Measurements from ENCODE around the gene NDUFAF2.

The NDUFAF2 gene

GRCh38 chr5:61132559-61132958, 187.6 kb downstream of the NDUFAF2 start:
- no peak for DNase-seq

GRCh38 chr5:61137835-61138234, 192.8 kb downstream of the NDUFAF2 start:
- DNase-seq = no peak

DNA sequence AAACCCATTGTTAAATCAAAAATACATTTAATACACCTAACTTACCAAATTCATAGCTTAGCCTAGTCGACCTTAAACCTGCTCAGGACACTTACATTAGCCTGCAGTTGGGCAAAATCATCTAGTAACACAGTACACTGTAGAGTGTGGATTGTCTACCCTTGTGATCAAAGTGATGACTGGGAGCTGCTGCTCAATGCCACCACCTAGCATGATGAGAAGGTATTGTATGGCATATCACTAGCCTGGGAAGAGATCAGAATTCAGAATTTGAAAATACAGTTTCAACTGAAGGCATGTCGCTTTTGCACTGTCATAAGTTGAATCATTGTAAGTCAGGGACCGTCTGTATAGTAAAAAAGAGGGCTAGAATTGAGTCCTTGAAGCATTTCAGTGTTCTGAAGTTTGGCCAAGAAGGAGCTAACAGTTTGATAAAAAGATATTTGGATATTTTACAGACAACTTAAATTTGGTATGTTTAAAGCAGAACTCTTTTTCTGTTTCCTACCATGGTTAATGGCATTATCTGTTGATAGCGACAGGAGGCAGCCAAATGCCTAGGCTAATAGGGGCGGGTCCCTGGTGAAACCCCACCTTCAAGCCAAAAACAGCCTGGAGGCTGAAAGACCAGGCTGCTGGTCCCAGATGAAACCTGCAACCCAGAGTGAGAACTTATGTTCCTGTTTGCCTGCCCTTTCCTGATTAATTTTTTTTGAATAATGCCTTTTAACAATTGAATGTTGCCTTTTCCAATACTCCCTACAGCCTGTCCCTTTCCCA, 194.3 kb downstream of the NDUFAF2 start:
- no peak for DNase-seq

DNA sequence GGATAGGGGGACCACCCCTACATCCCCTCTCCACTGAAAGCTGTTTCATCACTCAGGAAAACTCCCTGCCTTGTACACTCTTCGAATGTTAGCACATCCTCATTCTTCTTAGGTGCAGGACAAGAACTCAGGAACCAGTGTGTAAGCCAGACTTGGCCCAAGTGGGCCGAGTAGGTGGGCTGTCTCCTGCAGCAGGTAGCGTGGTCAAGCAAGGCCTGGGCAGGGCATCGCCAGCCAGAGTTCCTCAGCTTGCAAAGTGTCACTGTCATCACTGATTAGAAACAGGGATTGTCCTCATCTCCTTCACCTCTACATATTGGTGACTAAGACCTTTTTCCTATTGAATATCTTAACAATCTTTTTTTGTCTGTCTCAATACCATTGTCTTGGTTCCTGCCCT, 194.9 kb downstream of the NDUFAF2 start:
- DNase-seq = no peak

DNA sequence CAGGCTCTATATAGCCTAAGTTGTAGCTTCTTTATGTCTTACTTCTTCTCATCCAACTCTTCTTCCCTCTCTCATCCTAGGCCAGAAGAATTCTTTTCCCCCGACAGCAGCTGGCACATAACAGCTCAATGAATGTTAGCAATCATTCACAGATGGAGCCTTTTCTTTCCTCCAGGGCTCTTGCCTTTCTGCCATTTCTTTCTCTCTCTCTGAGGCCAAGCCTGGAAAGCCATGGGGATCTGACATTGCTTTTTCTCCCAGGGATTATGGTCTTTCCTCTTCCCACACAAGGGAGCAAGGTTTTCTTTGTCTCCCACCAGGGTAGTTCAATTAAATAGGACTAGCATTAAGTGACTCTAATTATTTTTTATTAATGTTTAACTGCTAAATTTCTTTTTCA, 196.8 kb downstream of the NDUFAF2 start:
- no peak for DNase-seq

DNA sequence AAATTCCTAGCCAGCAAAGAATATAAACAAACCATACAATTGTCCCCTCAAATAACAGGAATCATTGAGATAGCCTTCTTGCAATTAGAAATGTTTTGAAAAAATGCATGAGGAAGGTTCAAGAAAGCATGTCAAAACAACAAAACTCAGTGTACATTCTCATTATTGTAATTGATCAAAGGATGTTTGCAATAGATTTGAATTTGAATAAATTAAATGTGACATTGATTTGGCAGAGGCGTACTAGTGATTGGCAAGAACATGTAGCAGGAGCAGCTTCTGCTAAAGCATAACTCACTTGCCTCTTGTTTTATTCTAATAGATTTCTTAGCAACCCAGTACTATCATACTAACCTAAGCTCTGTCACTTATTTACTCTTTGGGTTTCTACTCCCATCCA, 197.4 kb downstream of the NDUFAF2 start:
- no peak for DNase-seq

- DNase-seq = no peak
Observed at GRCh38 chr5:61142811-61143210, 197.8 kb downstream of the NDUFAF2 start.

DNA sequence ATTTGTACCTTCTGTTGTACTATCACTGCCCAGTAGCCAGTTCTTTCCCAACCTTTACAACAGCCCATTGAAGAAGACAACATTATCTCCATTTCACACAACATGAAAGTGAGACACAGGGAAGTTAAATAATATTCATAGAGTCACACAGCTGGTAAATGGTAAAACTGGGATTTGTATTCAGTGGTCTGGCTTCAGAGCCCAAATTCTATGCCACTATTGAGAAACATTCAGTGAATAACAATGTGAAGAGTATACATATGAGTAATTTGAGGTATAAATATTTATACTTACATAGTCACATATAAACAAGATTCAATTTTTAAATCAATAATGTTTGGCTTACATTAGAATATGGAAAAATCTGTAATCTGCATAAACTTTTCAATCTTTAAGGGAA, 203.5 kb downstream of the NDUFAF2 start:
- DNase-seq = no peak

GRCh38 chr5:61151893-61152292, 206.9 kb downstream of the NDUFAF2 start:
- no peak for DNase-seq

DNA sequence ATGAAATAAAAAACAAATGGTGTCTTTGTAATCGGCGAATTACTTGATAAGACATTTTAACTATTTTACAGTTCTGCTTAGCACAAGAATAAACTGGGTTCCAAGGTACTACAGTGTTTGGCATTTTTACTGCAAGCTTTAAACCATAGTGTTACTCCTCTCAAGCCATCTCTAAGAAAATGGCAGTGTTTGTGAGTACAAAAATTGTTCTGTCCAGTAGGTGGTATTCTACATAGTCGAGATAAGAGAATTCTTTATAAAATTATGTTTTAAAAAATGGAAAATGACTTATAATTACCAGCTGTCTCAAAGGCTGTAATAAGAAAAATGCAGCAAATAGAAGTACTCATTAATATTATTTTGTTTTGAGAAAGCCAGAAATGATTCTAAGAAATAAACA, 214.1 kb downstream of the NDUFAF2 start:
- DNase-seq = no peak

DNA sequence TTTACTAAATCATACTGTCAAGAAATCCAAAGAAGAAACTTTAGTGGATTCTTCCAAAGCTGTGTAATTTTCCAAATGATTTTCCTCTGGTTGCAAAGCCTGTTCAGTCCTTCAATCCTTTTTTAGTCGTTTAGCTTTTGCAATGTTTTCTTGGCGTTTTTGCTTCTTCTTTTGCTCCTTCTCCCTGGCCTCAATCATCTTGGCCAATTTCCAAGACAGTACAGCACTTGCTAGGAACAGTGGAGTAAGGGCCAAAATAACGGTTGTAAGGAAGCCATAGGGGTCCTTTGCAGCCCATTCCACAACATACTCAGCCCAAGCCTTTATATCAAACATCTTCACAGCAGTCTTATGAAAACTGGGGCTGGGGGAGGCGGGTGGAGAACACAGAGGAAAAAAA, 214.8 kb downstream of the NDUFAF2 start:
- no peak for DNase-seq

DNA sequence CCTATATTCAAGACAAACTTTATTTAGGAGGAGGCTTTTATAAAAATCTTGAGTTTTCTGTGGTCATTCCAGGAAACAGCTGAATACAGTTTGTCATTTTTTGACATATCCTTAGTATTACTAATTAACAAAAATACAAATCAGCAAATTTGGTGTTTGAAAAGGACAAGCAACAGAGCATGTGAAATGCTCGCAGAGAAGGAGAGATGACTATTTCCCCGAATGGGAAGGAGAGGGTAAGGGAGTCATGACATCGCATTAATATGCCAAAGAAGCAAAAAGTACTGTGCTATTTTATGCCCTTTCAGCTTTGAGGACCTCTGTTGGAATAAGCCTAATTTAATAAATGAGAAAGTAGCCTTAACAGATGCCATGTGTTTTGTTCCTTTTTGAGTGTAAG, 215.5 kb downstream of the NDUFAF2 start:
- DNase-seq = no peak

DNA sequence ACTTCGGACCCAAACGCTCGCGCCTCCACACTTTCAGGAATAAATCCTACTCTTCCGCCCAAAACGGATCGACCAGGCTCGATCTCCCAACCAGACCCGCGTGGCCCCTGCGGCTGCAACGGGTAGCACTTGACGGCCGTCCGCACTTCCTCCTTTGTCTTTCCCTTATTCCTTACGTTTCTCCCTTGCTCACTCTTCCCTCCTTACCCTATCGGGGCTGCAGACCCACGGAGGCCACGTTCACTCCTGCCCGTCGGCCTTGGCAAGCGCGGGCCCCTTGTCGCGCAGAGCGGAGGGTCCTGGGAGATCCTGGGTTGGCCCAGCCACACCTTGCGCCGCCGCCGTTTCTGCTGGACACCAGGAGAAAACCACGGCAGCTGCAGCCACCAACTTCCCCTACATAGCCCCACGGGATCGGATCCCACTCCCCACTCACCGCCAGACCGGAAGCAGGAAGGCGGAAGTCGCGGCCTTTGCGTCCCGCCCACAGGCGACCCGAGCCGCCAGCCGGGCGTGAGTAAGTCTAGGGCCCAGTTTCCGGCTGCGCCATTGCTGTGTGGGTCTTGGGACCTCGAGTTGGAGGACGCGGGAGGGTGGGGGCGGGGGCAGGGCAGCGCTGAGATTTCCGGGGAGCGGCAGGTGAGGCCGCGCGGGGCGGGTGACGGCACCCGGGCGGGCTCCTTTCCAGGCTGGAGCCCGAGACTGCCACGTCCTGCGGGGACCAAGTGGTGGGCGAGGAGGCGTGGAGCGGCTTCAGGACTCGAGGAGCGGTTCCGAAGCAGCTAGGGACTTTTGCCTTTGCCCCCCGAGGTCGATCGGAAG, 217.2 kb downstream of the NDUFAF2 start, which contains the start of gene SMIM15:
SMIM15 (minus strand) TSS at position 459 of the 822 bp plus-strand sequence. CDS start 2,297 bp downstream, outside the sequence.
- DNase-seq = peak; percentile 81 to 82

DNA sequence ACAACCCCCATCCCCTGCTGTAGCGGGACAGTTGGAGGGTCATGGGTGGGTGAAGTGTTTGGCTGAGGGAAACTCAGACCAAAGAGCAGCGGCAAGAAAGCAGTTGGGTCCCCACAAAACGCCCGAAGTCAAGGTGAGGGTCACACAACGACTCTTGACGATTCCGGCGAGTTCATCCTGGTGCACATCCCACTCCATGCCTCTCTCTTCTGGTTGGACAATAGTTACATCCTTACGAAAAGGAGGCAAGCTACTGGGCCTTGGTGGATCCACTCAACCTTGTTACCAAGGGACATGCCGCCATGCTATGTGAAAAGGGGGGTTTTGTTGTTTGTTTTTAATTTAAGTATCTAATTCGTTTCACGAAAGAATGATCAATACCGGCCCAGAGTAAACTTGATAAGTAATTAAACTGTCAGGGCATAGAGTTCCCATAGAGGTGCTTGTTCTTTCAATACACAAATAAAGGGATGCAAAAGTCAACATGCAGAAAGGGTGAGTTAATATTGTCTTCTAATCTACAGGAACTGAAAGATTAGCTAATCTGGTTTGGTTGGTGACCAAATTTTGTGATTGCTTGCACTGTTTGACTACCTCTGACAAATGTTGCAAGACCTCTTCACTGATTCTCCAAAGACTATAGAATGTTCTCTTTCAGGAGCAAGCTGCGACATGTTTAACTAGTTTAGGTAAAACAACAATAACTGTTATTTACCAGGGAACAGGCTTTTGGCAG, 218.0 kb downstream of the NDUFAF2 start:
- DNase-seq = peak in 1 of 2 donors; percentile 5

- DNase-seq = no peak
Observed at GRCh38 chr5:61163905-61164304, 218.9 kb downstream of the NDUFAF2 start.

GRCh38 chr5:61167382-61167781, 222.4 kb downstream of the NDUFAF2 start:
- no peak for DNase-seq

DNA sequence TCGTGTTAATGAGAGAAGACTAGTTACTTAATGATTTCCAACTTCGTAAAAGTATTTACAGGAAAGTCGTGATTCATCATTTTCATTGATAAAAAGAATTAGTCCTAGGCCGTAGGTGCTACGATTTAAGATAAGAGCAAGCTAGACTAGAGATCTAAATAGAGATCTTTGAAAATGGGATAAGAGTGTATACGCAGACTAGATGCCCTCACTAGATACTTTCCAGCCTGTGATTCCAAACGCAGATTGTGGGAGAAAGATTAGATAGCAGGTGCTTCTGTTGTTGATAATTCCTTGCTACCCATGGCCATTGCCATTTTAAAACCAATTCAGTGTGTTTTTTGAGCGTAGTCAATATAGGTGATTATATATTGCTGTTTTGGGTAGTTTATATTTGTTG, 223.9 kb downstream of the NDUFAF2 start:
- DNase-seq = no peak

DNA sequence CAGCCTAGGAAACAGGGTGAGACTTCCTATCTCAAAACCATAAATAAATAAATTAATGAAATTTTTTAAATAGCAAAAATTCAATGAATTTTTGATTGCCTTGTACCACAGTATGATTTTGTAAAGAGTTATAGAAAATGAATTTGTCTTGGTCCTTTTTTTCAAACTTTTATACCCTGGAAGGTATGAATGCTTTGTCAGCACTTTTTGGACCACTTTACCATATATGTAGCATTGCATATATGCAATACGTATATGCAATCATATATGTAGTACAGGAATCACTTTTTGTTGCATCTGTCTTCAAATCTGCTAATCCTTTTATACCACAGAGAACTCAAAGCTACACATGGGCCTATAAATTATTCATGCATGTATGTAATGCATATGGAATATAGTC, 226.5 kb downstream of the NDUFAF2 start:
- no peak for DNase-seq

GRCh38 chr5:61176631-61177030, 231.6 kb downstream of the NDUFAF2 start:
- DNase-seq = no peak

- DNase-seq = no peak
Observed at GRCh38 chr5:61177070-61177469, 232.1 kb downstream of the NDUFAF2 start.

DNA sequence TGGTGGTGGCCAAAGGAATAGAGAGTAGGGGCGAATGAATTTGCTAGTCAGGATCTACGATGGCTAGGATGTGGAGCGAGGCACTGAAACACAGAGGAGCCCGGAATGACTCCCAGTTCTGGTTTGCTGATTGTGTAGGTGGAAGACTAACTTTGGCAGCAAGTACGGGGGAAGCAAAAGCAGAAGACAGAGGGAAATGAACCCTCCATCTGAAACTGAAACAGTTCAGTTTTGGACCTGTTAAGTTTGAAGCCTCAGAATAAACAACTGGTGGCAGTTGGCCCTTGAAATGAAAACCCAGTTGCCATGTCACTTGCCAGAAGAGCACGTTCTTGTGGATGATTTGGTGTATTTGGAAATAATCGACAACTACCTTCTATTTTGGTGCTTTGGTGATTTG, 232.7 kb downstream of the NDUFAF2 start:
- no peak for DNase-seq

DNA sequence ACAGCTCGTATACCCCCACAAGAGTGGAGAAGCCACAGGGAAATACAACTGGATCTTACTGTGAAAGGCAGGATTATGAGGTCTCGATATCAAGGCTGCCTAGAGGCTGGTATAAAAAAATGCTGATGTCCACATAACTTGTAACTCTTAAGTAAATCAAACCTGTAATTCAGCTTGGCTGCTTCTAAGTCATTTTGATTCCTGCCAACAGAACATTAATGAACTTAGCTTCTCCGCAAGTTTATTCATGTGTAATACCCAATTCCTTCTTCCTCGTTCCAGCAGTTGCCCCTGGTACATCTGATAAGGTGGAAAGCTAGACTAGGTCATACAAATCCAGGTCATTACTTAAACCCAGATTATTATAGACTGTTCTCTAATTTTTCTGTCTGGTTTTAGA, 233.7 kb downstream of the NDUFAF2 start:
- DNase-seq = no peak

DNA sequence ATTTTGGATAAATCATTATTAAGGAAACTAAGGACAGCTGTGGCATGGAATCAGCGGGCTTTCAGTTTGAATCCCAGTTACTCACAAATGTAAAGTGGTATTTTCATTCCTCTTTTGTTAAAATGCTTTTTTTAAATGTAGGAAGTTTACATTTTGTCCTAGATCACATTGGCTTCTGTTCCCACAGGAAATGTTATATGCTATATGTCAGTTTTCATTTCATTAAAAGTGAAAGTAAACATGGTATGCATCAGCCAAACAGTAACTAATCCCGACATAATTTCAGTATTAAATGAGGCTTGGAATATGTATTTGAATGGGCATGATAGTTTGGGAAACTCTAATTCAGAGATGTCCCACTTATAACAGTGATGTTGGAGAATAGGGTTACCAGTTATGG, 235.9 kb downstream of the NDUFAF2 start:
- no peak for DNase-seq

DNA sequence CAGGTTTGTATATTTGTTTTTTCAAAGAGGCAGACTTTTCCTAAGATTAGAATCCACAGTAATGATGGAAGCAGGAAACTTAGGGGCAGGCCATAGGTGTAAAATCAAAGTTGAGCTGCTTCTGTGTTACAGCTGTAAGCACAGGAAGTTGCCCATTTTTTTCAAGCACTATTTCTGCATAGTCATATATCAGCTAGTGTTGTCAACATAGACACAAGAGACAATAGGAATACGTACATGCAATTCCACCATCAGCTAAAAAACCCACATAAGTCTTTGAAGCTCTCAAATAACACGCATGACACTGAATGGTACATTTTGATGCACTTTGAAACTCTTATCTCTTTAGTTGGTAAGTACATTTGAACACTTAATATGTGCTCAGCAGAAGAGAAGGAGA, 237.4 kb downstream of the NDUFAF2 start:
- no peak for DNase-seq
